Loucy (cell line): ENCODE measurements around the gene MAGEC2.

Experiments
- EZH2phosphoT487 ChIP-seq: fragments of 200-600 bp; IDR thresholded peaks from 2 replicates; pipeline ENCODE4 v1.6.1; 2018; ENCODE audit warnings: antibody characterized with exemption, mild to moderate bottlenecking, moderate library complexity, borderline replicate concordance
- TF ChIP-seq, protein P1 (sequence below): fragments of 200-600 bp; sonication (generic); conservative IDR thresholded peaks from 2 replicates; pipeline ENCODE4 v1.5.1; 2014; ENCODE audit warnings: mild to moderate bottlenecking, antibody characterized with exemption, low read length

DNA sequence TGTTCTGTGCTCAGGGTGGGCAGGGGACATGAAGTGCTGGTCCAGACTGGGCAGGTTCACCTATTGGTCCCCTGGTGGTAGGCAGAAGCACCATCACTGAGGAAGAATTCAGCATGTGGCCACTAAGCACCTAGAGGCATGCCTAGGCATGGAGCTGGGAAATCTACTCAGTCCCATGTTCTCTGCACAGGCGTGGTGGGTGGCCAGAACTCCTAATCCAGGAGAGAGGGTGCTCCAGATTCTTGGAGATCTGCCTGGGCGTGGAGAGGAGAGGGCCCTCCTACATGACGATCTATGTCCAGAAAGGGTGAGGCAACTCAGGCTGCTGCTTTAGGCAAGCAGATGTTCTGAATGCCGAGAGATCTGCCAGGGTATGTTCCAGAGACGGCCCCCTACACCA, 44.6 kb upstream of the MAGEC2 start:
- TF ChIP-seq EZH2phosphoT487, result no peak
- TF ChIP-seq, protein P1, sequence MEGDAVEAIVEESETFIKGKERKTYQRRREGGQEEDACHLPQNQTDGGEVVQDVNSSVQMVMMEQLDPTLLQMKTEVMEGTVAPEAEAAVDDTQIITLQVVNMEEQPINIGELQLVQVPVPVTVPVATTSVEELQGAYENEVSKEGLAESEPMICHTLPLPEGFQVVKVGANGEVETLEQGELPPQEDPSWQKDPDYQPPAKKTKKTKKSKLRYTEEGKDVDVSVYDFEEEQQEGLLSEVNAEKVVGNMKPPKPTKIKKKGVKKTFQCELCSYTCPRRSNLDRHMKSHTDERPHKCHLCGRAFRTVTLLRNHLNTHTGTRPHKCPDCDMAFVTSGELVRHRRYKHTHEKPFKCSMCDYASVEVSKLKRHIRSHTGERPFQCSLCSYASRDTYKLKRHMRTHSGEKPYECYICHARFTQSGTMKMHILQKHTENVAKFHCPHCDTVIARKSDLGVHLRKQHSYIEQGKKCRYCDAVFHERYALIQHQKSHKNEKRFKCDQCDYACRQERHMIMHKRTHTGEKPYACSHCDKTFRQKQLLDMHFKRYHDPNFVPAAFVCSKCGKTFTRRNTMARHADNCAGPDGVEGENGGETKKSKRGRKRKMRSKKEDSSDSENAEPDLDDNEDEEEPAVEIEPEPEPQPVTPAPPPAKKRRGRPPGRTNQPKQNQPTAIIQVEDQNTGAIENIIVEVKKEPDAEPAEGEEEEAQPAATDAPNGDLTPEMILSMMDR, result no peak
